HL-60 (cell line): ENCODE results near the gene SLC1A7.

Experiments used
- POLR2AphosphoS5 ChIP-seq: IDR thresholded peaks from 2 replicates; pipeline ENCODE4 v1.6.1; 2012; ENCODE audit warnings: low read depth
- SPI1 ChIP-seq: IDR thresholded peaks from 2 replicates; pipeline ENCODE4 v1.6.1; 2012; ENCODE audit warnings: low read depth, mild to moderate bottlenecking, borderline replicate concordance
- TF ChIP-seq, protein P1 (sequence below): IDR thresholded peaks from one replicate; pipeline ENCODE4 v1.5.1; 2011; ENCODE audit warnings: low read length, control low read depth, inconsistent platforms; ENCODE audit not compliant: insufficient read depth

- TF ChIP-seq, protein P1, sequence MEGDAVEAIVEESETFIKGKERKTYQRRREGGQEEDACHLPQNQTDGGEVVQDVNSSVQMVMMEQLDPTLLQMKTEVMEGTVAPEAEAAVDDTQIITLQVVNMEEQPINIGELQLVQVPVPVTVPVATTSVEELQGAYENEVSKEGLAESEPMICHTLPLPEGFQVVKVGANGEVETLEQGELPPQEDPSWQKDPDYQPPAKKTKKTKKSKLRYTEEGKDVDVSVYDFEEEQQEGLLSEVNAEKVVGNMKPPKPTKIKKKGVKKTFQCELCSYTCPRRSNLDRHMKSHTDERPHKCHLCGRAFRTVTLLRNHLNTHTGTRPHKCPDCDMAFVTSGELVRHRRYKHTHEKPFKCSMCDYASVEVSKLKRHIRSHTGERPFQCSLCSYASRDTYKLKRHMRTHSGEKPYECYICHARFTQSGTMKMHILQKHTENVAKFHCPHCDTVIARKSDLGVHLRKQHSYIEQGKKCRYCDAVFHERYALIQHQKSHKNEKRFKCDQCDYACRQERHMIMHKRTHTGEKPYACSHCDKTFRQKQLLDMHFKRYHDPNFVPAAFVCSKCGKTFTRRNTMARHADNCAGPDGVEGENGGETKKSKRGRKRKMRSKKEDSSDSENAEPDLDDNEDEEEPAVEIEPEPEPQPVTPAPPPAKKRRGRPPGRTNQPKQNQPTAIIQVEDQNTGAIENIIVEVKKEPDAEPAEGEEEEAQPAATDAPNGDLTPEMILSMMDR = no peak
- TF ChIP-seq SPI1 = no peak
- TF ChIP-seq POLR2AphosphoS5 = no peak
Measured at GRCh38 chr1:53112271-53112774, 30.1 kb downstream of the SLC1A7 start.
